H1 (cell line): ENCODE results near the gene RPS6KA2. TPM values are rescaled to one million over a fixed set of nuclear protein-coding genes. Genes with fewer than 3 reads are reported as not detected.

ENCODE experiments used
- ASH2L ChIP-seq: fragments of 200-600, 300-600 bp; sonication (generic); IDR thresholded peaks from one replicate; pipeline ENCODE4 v1.7.1; 2017; ENCODE audit warnings: low read length
- CHD2 ChIP-seq: IDR thresholded peaks from 2 replicates; pipeline ENCODE4 v1.6.1; 2012; ENCODE audit warnings: low read length, improper control_type of control experiment
- EZH2 ChIP-seq: fragments of 200-600 bp; sonication (generic); IDR thresholded peaks from 2 replicates; pipeline ENCODE4 v1.7.1; 2012; ENCODE audit warnings: low read depth, mild to moderate bottlenecking, moderate library complexity, low read length, inconsistent platforms; ENCODE audit not compliant: severe bottlenecking
- RAD21 ChIP-seq, 2 experiments: IDR thresholded peaks in 1 of 2; conservative IDR thresholded peaks in 1 of 2; 2 replicates each; pipeline ENCODE4 v1.6.1; 2011; ENCODE audit warnings: low read depth in 2 of 2, low read length in 2 of 2, improper control_type of control experiment in 1 of 2, inconsistent platforms in 1 of 2, mild to moderate bottlenecking in 1 of 2, moderate library complexity in 1 of 2
- RXRA ChIP-seq: IDR thresholded peaks from 2 replicates; pipeline ENCODE4 v1.6.1; 2011; ENCODE audit warnings: low read depth, mild to moderate bottlenecking, low read length, moderate library complexity; ENCODE audit not compliant: insufficient read depth
- TEAD4 ChIP-seq: IDR thresholded peaks from 2 replicates; pipeline ENCODE4 v1.6.1; 2012; ENCODE audit warnings: low read depth, low read length, inconsistent platforms, mixed read lengths
- polyA plus RNA-seq, 7 experiments: library from polyadenylated mRNA; depleted of rRNA in 3 of 7; stranded (reverse) in 5 of 7; unstranded in 2 of 7; fragments of >200 nt in 5 of 7; fragments of 200-250 nt in 2 of 7; gene quantifications; 1 replicate in 5 of 7; 2 replicates in 1 of 7; 4 replicates in 1 of 7; pipeline versions ENCODE4 v1.2.1 to v1.2.3, GENCODE V29; 2011 to 2013; ENCODE audit warnings: missing spikeins in 2 of 7, mixed read lengths in 2 of 7
- total RNA-seq: library from RNA; stranded (reverse); fragmentation: NEBNext Ultra II Directional; extraction: Animal tissue kit (Norgen Biotek cat#: 25700); gene quantifications from 2 replicates; pipeline ENCODE4 v1.2.1, GENCODE V29; 2021
- TF ChIP-seq, protein P1 (sequence below): IDR thresholded peaks from 2 replicates; pipeline ENCODE4 v1.6.1; 2011; ENCODE audit warnings: low read length, improper control_type of control experiment

RPS6KA2 gene
- total and polyA plus RNA-seq, 2 of the 8 experiments (the other 6 are each of a cell fraction or from before 2014, with no cell fraction given): 8.8 to 25.7 TPM

DNA sequence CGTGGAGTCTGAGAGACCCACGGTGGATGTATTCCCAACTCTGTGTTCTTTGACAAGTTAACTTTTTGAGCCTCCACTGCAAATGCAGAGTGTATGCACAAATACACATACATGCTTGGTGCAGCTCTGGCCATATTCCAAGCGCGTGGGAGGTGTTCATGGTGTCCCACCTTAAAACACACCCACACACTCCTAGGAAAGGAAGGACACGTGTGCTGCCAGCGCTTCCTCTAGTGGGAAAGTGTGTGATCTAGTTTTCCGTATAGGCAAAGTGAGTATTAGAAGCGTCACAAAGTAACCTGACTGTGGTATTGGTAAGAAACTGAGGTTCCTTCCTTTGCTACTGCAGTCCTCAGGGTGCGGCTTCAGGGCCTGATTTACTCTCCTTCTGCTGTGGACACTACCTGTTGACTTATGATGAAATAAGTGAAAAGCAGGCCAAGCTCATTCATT lies 208.3 kb downstream of the RPS6KA2 start (continued):
- no peak for TF ChIP-seq RAD21 (IDR thresholded peaks at IDR 0.05 in 1 of 2, conservative IDR thresholded peaks at IDR 0.05 in 1 of 2; ENCODE audit: low read depth in 2 of 2, low read length in 2 of 2)
- no peak for TF ChIP-seq RXRA
- no peak for TF ChIP-seq CHD2
- TF ChIP-seq ASH2L: no peak
- TF ChIP-seq TEAD4: no peak
- TF ChIP-seq, protein P1, sequence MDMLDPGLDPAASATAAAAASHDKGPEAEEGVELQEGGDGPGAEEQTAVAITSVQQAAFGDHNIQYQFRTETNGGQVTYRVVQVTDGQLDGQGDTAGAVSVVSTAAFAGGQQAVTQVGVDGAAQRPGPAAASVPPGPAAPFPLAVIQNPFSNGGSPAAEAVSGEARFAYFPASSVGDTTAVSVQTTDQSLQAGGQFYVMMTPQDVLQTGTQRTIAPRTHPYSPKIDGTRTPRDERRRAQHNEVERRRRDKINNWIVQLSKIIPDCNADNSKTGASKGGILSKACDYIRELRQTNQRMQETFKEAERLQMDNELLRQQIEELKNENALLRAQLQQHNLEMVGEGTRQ: no peak
- no peak for TF ChIP-seq EZH2
